SH-SY5Y (cell line): Measurements from ENCODE around the gene OPN1LW.

ENCODE experiments used
- GATA2 ChIP-seq: IDR thresholded peaks from 2 replicates; pipeline ENCODE4 v1.6.1; 2011; ENCODE audit warnings: mild to moderate bottlenecking, low read depth, low read length
- GATA3 ChIP-seq: IDR thresholded peaks from 2 replicates; pipeline ENCODE4 v1.6.1; 2011; ENCODE audit warnings: low read depth, mild to moderate bottlenecking, low read length, moderate library complexity

DNA sequence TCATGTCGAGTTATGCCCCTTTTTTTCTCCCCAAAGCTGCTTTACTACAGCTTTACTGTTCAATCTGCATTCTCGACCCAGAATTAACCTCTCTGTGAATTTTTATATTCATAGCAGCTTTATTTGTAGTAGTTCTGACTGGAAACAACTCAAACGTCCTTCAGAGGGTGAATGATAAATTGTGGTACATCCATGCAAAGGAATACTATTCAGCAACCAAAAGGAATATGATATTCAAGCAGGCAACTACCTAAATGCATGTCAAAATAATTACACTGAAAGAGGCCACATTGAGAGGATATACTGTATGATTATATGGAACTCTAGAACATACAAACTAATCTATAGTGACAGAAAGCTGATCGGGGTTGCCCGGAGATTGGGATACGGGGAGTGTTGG, 26.5 kb upstream of the OPN1LW start:
- TF ChIP-seq GATA2, result no peak
- TF ChIP-seq GATA3, result no peak
